HL-60 (cell line): ENCODE measurements around the gene TYMP.

ENCODE experiments used
- CTCF ChIP-seq: IDR thresholded peaks from one replicate; pipeline ENCODE4 v1.5.1; 2011; ENCODE audit warnings: low read length, control low read depth, inconsistent platforms; ENCODE audit not compliant: insufficient read depth
- GABPA ChIP-seq: IDR thresholded peaks from 2 replicates; pipeline ENCODE4 v1.6.1; 2012; ENCODE audit warnings: low read depth
- POLR2AphosphoS5 ChIP-seq: IDR thresholded peaks from 2 replicates; pipeline ENCODE4 v1.6.1; 2012; ENCODE audit warnings: low read depth
- REST ChIP-seq: IDR thresholded peaks from 2 replicates; pipeline ENCODE4 v1.6.1; 2012; ENCODE audit warnings: low read depth; ENCODE audit not compliant: insufficient replicate concordance

- TF ChIP-seq CTCF (no peak), REST (no peak), POLR2AphosphoS5 (no peak), GABPA (no peak)
These were observed 8.0 kb upstream of the TYMP start for GRCh38 chr22:50537765-50538164.
